Karpas-422 (cell line): ENCODE results near the gene CLRN3. TPM values are rescaled to one million over a fixed set of nuclear protein-coding genes. Genes with fewer than 3 reads are reported as not detected.

Source experiments
- total RNA-seq: library from RNA; depleted of rRNA; stranded (reverse); fragments of >200 nt; shearing (Covaris generic); gene quantifications from 2 replicates; pipeline ENCODE4 v1.2.3, GENCODE V29; 2014; ENCODE audit warnings: low replicate concordance; rRNA removed

Gene CLRN3
- total RNA-seq, 1 experiment from 2014 or later = not detected

Other genes with a start within 250 kb of the CLRN3 start
- gene FOXI2, start 155.8 kb downstream of the CLRN3 start, total RNA-seq = not detected in 2 replicates
- 20.4 and 27.9 TPM in 2 replicates for gene PTPRE, start 14.2 kb upstream of the CLRN3 start, total RNA-seq
- gene MKI67, start 233.5 kb upstream of the CLRN3 start, total RNA-seq = 23.7 and 33.1 TPM in 2 replicates